ENCODE measurements around the gene FOXP1. TPM values are rescaled to one million over a fixed set of nuclear protein-coding genes. Genes with fewer than 3 reads are reported as not detected.

The FOXP1 gene
- total RNA-seq, 1 experiment from 2014 or later = 75.3 TPM

- H2BK20ac ChIP-seq (ENCODE audit: low read depth, low read length, poor library complexity, severe bottlenecking) = no peak overlapping the region
- no peak overlapping the region for H2BK15ac ChIP-seq (ENCODE audit: low read depth, low read length)
- no peaks in the 10 kb centered on the region for H3K79me1 ChIP-seq (ENCODE audit: insufficient read depth, low read depth, low read length, poor library complexity, severe bottlenecking)
- H3K56ac ChIP-seq (ENCODE audit: insufficient read length, low read depth, low read length) = no peak overlapping the region
- no peak overlapping the region for H3K23ac ChIP-seq (ENCODE audit: insufficient read length, low read depth, low read length)
- no peak overlapping the region for H2AK5ac ChIP-seq (ENCODE audit: insufficient read length, low read length)
- no peaks in the 10 kb centered on the region for H3K79me2 ChIP-seq (ENCODE audit: insufficient read depth, low read length)
- H3K23me2 ChIP-seq (ENCODE audit: insufficient read length, low read depth, low read length, poor library complexity, severe bottlenecking) = no peaks in the 10 kb centered on the region
- Mint-ChIP-seq H3K9me3 (no peaks in the 10 kb centered on the region), H3K27ac (no peak overlapping the region), H3K27me3 (ENCODE audit: low read depth) (no peaks in the 10 kb centered on the region), H3K4me1 (no peaks in the 10 kb centered on the region), H3K36me3 (ENCODE audit: insufficient read depth in 1 of 3, low read depth in 3 of 3) (no peaks in the 10 kb centered on the region), H3K4me3 (no peak overlapping the region)
- no peak overlapping the region for H2BK12ac ChIP-seq (ENCODE audit: insufficient read length, low read depth, low read length)
- no CpG with 5 or more reads among the region's 5 CpGs for WGBS (ENCODE audit: extremely low coverage, insufficient read length, low lambda C conversion rate)
- no peak overlapping the region for H3T11ph ChIP-seq (ENCODE audit: low read length)
- no peaks in the 10 kb centered on the region for H3K9me3 ChIP-seq (ENCODE audit: control insufficient read depth, low read depth, low read length)
- no peak for DNase-seq
- no peak overlapping the region for H3K27ac ChIP-seq (ENCODE audit: insufficient read length, low read depth, low read length)
- H2AFZ ChIP-seq (ENCODE audit: low read length) = no peak overlapping the region
- TF ChIP-seq CTCF (conservative IDR thresholded peaks at IDR 0.05) = no peak
- no peak overlapping the region for H4K5ac ChIP-seq (ENCODE audit: insufficient read length, low read depth, low read length)
- no peak overlapping the region for H2BK5ac ChIP-seq (ENCODE audit: insufficient read length, low read length)
- no peak overlapping the region for H3K14ac ChIP-seq (ENCODE audit: insufficient read depth, low read length)
- no peaks in the 10 kb centered on the region for H3K27me3 ChIP-seq (ENCODE audit: insufficient read depth, low read length)
- H3K4ac ChIP-seq (ENCODE audit: low read depth, low read length) = no peak overlapping the region
- no peak overlapping the region for H3K9ac ChIP-seq (ENCODE audit: extremely low read depth, insufficient read length, low read length)
- H3K4me2 ChIP-seq (ENCODE audit: insufficient read depth, insufficient read length, low read length) = no peak overlapping the region
- no peak overlapping the region for H4K8ac ChIP-seq (replicated peaks; ENCODE audit: insufficient read length, low read depth, low read length)
- H3K4me1 ChIP-seq (ENCODE audit: insufficient read depth, low read length) = no peaks in the 10 kb centered on the region
- no peak overlapping the region for H3K18ac ChIP-seq (ENCODE audit: insufficient read length, low read depth, low read length)
- H4K20me1 ChIP-seq (ENCODE audit: control insufficient read depth, insufficient read depth, insufficient read length) = no peaks in the 10 kb centered on the region
- H4K91ac ChIP-seq (ENCODE audit: insufficient read length, low read depth, low read length) = no peak overlapping the region
- no peak overlapping the region for H2BK120ac ChIP-seq (ENCODE audit: low read depth, low read length, poor library complexity, severe bottlenecking)
Measured at GRCh38 chr3:71355037-71355436, 228.5 kb downstream of the FOXP1 start.

All from H9 (cell line).